Measurements from ENCODE around the gene SLC6A17.

SLC6A17 gene

DNA sequence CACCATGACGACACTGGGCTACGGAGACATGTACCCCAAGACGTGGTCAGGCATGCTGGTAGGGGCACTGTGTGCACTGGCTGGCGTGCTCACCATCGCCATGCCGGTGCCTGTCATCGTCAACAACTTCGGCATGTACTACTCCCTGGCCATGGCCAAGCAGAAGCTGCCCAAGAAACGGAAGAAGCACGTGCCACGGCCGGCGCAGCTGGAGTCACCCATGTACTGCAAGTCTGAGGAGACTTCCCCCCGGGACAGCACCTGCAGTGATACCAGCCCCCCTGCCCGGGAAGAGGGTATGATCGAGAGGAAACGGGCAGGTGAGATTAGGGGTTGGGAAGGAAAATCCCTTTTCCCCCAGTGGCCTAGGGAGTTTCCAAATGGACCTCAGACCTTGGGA is 73.3 kb downstream of the SLC6A17 start:
- DNase-seq, result no peak

DNA sequence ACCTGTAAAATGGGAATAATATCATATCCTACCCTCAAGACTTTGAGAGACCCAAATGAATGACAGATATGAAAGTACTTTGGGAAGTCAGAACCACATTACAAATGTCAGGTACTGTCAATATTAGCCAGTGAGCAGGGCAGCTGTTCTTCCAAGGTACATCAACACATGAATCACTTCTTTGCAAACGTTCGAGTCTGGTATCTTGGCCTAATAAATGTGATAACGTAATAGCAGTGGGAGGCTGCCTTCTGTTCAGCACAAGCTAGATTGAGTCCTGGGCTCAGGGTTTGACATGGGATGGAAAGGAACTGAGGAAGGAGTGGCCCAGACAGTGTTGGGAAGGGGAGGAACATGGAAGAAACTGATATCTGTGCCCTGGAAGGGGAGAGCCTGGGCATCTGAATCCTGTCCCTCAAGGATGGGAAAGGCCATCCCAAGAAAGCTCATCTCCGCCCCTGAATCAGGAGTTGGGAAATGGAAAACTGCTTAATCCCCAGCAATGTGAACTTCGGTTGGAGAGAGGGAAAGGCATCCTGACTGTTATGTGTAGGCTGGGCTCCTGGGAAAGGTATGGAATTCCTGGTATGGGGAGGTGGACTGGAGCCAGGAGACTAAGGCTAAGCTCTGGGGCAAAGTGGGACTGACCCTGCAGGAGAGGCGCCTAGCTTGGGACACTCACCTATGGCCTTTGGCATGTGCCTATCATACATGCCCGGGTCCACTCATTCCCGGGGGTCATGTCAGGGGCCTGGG is 74.1 kb downstream of the SLC6A17 start:
- DNase-seq, result no peak

DNA sequence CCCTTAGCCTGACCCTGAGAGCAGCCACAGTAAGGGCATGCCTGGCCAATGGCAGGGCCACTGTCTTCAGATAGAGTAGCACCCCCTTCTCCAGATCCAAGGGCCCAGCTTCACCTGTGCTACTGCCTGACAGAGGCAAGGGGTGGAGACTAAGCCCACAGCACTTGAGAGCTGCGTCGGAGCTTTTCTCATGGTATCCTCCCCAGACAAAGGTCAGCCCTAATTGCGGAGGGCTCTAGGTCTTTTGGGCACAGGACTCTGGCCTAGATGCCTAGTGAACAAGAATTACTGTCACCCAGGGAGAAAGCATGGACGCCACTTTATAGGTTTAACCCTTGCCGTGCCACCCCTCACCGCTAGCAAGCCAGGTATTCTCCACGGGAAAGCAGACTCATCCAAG is 74.9 kb downstream of the SLC6A17 start:
- no peak for DNase-seq

DNA sequence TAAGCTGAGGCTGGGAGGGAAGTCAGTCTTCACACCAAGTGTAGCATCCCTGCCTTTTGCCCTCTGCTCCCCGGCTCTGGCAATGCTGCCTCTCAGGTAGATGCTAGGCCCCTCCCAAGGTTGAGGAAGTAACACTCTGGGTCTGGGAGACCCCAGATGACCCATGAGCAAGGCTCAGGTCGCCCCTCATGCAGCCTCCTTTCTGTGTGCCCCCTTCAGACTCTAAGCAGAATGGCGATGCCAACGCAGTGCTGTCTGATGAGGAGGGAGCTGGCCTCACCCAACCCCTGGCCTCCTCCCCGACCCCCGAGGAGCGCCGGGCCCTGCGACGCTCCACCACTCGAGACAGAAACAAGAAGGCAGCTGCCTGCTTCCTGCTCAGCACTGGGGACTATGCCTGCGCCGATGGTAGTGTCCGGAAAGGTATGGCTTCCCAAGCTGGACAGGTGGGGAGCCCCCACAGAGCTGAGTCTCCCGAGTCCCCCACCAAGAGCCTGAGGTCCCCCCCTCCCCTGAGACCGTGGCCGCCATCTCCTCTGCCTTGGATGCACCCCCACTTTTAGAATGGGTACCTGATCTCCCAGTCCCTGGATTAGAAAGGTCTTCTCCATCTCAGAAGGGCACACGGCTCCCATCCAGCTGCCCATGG is 75.6 kb downstream of the SLC6A17 start:
- DNase-seq, result no peak

DNA sequence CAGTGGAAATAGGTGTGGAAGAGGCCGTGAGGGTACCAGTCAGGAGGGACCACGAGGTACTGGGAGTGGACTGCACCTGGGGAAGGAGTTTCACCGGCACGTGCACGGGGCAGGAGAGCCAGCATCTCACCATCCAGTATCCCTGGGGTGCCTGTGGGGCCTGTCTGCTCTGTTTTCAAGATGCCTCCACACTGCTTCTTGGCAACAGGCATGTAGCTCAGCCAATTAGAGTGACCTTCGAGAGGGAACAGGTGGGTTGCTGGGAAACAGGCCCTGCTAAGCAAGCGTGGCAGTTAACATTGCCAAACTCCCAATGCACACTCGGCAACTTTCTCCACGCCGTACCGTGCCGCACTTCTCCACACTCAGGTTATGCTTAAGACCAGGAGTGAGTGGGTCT is 77.5 kb downstream of the SLC6A17 start:
- DNase-seq, result no peak

DNA sequence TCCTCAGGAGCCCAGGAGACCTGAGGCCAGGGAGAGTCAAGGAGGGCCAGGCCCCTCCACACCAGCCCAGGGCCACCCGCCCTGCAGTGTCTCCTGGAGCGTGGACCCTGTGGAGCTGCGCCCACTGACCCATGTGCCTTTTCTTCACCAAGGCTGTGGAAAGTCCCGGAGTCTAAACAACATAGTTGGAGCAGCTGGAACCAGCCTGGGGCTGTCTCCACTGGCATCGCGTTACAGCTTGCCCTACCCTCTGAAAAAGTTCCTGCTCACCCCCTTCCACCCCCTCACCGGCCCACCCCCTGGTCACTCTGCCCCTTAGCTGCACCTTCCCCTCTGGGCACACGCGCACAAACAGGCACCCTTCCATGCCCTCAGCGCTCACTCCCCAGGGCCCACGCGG is 78.1 kb downstream of the SLC6A17 start:
- DNase-seq, result no peak

DNA sequence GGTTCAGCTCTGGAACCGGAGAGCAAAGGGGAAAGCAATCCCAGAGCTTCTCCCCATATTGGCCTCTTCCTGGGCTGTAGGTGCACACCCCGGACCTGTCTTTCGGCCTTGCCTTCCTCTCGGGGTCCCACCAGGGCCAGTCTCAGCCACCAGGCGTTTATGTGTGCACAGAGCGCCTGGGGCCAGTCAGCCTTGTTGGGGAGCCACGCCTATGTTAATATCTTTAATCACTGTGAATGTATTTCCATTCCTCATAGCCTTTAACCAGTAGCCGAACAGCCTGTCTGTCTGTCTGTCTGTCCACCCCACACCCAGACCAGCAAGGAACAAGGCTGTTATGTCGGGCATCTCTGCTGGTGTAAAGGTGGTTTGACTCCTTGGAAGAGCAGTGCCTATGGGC is 78.6 kb downstream of the SLC6A17 start:
- no peak for DNase-seq

DNA sequence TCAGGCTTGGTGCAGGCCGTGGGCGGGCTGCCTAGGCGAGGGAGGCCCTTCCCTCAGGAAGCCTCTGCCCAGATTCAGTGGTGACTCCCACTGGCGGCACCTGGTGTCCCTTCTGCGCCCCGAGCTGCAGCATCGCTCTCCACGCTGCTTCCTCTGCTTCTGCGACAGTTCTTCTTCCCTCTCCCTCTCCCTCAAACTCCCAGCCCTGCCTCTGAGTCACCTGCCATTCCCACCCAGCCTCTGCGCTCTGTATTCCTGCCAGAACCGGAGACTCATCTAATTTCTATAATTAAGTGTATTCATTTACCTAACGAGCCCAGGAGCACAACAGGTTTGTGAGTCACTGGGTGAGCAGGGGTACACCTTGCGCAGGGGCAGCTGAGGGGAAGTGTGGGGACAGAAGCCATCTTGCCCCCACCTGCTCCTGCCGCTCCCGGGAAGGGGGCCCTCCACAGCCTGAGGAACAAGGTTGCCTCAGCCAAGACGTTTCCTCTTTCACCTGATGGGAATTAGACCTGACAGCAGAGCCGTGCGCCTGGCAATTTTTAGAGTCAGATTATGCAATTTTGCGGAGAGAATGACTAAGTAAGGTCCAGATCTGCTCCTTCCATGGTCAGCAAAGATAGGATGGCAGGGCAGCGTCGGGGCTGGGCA is 79.2 kb downstream of the SLC6A17 start:
- no peak for DNase-seq

DNA sequence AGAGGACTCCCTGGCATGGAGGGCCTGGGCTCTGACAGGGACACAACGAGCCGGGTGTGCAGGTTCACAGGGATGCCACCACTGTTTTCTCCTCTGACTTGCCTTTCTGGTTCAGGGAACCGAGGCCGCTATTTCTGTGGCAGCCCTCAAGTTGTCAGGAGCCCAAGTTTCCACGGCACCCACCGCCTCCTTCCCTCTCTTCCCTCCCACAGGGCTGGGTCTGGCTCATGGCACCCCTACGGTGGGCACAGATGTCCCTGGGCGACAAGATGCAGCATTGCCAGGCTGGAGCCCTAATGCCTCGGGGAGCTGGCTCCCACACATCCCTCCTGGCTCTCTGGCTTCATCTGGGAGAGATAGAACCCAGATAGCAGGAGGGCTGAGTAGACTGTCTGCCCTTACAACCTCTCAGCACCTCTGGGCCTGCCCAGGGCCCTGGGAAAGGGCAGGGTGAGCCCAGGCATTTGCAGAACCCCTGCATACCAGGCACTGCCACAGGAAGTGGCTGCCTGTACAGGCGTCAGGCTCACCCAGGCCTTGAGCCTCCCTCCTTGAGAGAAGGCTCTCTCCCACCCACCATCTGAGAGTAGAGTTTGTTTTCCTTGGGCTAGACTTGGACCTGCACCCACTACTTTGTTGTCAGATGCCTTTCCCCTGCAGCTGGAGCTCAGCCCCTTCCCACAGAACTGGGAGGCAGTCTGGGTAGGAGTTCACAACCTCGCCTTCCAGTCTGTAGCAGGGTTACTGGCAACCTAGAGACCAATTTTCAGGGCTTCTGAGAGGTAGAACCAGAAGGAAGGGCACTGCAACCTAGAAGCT is 80.3 kb downstream of the SLC6A17 start:
- DNase-seq, result no peak

DNA sequence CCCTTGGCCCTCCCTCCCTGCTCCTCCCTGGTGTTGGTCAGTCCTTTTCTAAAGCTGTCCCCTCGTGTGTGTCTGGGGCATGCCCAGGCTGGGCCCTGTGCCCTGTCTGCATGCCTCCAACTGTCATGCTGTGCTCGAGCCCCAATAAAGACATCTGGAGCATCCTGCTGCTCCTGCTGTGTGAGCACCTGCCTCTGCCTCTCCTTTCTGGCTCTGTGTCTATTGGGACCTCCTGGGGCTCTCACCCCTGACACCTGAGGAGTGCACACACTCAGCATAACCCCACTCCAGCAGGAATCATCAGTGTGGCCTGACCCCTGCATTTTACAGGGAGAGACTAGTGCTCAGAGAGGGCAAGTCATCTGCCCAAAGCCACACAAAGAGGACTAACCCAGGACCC is 83.6 kb downstream of the SLC6A17 start:
- no peak for DNase-seq

DNA sequence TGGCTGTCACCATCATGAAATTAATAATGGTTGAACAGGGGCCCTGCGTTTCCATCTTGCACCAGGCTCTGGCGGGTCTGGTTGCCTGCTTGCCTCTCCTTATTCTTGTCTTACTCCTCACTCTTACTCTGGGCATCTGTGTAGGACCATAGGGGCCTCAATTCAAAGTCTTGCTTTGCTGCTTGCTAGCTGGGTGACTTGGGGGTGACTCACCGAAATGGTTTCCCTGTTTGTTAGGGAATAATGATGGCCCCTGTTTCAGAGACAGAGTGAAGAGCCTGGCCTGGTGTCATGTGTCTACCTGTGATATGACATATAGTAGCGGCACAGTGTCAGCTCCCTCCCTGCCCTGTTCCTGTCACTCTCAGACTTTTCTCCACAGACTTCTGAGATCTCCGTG is 84.4 kb downstream of the SLC6A17 start:
- no peak for DNase-seq

DNA sequence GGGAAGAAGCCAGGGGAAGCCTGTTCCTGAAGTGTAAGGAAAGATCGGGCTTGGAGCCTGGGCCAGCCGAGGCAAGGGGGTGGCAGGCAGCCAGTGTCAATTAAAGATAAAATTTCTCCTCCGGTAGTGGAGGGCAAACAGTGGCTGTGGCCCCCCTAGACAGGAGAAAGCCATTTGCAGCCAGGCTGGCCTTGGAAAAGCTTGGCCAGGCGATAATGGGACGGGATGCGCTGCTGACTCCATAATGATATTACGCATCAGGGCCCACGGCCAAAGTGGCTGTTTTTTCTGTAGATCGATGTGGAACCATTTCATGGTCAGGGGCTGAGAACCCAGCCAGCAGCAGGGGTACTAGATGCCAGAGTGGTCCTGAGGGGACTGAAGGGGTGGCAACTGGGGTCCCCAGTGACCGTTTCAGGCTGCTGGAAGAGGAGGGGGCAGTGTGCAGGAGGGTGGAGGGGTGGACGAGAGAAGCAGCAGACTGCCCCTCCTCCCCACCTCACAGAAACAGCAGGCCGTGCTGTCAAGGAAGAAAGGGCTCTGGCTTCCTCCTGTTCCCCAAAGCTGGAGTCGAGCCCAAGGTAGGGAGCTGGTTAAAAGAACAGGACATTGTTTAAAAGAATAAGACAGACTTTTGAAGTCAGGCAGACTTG is 85.0 kb downstream of the SLC6A17 start:
- no peak for DNase-seq

DNA sequence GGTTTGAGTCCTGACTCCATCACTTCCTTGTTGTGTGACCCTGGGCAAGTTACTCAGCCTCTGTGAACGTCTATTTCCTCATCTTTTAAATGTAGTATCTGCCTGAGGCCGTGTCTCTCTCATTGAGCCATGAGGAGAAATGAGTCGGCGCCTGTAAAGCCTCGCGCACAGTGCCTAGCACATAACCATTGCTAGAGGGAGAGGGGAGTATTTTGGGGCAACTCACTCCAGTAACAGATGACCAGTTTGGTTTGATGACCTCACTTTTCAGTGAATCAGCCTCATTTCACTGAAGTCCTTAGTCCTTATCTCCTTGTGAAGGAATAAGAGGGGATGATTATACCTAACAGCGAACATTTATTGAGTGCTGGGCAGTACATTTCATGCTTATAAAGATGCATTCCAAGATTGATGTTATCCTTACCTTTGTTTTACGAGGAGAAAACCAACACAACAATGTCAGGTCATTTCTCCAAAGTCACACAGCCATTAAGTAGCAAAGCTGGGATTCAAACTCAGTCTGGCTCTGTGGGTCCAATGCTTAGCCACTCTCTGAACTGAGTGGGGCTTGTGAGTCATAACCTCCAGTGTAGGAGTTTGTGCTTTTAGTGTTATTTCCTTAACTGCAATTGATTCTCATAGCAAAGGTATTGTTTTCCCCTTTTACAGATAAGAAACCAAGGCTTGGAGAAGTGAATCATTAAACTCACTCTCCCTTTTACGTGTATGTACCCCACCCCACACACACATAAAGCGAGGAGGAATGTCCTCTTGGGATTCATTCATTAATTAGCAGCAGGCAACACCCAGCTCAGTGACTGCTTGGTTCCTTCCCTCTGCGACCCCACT is 85.8 kb downstream of the SLC6A17 start:
- DNase-seq, result no peak

DNA sequence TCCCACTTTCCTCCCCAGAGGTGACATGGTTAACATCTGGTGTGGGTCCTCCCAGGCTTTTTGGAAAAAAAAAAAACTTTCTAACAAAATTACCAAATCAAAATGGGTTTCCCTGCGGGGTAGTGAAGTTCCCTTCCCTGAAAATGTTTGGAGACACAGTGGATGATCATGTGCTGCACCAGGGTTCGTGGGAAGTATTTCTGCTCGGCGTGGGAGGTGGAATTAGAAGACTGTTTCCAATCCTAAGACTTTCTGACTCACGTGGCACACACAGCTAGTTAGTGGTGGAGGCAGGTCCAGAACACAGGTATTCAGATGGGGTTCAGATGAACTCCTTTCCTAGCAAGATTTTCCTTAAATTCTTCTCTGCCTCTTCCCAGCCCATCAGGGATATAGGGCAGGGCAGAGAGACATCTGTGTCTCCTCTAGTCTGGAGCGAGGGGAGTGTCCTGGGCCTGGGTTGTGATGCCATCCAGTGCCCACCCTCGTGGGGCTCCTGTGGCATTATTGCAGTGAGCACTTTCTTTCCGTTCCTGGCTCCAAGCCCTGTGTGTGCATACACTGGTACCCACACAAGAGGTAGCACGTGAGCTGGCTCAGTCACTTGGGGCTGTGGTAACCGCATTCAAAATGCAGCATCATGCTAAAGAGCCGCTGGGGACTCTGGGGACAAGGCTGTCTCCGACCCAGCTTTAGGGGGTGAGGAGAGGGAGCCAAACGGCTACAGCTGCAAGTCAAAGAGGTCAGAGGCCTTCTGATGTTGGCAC is 87.3 kb downstream of the SLC6A17 start:
- no peak for DNase-seq

DNA sequence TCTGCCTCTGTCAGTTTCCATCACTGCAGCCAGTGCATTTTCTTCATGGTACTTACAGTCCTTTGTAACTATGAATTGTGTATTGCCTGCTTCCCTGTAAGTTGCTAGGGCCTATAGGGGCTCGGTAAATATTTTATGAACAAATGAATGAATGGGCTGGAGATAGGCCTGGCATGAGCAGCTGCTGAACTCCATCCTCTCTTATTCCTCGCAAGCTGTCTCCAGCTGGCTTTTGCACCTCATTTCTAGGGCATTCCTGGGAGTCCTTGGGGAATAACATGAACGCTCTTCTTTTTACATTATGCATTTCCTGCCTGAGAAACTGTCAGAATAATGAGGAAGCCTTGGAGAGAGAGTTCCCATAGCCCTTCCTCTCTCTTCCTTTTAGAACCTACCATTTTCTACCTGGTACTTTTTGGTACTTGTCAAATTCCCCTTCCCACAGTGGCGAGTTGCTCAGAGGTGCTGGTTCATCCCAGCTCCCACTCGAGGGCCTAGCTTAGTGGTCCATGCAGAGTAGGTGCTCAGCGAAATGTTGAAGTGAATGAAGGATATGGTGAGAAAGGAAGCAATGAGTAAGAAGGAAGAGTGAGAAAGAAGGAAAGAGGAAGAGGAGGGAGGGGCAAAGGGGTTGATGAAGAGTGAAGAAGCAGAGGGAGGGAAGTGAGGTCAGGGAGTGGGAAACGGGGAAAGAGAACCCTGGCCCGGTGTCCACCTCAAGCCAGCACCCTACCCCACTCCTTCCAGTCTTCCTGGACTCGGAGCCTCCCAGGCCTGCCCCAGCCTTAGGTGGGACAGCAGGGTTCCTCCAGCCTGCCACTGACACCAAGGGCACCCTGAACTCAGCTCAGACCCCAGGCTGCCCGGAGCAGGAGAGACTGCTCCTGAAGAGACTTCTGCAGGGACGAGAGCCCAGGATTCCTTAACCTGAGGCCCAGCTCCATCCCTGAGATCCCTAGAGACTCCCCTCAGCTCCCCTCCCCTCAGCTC is 89.4 kb downstream of the SLC6A17 start:
- no peak for DNase-seq

DNA sequence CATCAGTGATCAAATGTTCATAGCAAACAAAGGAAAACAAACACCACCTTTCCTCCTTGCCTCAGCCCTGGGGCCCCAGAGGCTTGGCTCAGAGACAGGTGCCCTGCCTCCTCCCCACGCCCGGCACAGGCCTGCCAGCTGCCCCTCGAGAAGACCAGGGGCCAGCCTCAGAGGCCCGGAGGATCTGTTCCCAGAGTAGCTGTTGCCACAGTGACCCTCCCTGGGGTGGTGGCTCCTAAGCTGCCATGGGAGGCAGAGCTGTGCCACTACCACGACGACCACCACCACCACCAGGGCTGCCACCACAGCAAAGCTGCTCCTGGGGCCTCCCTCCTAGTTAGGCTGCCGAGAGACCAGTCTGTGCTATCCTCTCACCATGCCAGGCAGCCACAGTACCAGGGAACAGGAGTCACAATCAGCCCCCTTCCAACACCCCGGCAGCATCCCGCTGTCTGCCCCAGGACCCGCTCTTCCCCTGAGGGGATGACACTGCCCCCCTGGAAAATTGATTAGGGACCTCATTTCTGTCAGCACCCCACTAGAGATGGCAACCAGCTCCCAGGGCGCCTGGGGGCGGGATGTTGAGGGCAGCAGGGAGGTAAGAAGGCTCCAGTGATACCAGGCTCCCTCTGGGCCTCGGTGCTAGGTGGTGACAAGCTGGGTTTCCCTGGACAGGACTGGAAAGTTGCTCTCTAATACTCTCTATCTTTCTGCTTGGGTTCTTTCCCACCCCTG is 90.3 kb downstream of the SLC6A17 start:
- DNase-seq, result no peak

DNA sequence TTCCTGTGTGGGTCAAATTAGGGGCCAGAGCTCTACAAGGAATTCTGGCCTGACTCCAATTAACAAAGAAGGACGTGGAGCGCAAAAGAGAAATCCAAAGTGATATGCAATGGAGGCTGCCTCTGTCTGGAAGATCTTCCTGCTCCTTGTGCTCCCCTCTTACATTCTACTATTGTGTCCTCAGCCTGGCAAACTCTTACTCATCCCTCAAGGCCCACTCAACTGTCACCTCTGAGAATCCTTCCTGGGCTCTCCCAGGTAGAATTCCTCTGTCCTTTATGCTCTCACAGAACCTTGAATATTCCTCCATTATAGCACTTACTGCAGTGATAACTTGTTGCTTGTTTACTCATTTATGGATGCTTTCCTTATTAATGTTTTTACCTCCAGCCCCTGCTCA is 91.2 kb downstream of the SLC6A17 start:
- DNase-seq, result no peak

DNA sequence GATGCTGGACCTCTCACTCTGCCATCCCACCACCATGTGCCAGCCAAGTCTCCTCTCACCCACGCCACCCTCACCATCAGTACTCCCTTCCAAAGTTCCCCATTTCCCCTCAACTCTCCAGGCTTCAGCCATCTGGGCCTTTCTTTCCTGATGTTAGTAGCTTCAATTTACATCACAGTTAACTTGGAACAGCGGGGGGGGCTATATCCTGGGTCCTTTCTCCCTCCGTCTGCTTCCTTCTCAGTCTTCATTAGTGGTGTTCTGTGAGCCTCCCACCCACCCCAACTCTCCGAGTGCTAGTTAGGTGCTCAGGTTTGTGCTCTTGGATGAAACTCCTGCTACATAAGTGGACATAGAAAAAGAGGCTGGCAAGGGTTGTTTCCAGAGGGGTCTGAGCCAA is 91.8 kb downstream of the SLC6A17 start:
- DNase-seq, result no peak

DNA sequence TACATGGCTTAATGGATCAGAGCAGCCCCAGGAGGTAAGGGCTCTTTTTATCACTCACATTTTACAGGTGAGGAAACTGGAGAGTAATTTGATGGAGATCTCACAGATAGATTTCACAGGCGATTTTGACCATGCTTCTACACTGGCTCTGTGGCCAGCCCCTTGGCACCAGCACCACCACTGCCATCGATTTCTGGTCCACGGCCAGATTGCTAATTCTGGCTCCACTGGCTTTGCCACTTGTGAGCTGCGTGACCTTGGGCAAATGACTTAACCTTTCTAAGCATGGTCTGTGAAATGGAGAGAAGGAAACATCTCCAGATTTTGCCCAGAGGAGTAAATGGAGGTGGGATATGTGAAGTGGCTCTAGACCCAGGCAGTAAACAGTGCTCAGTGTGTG is 92.4 kb downstream of the SLC6A17 start:
- no peak for DNase-seq

All from effector CD4-positive, alpha-beta T cell (primary cell).